Muscle of back (tissue), 11 donors: ENCODE measurements around the gene SCYL2. TPM values are rescaled to one million over a fixed set of nuclear protein-coding genes. Genes with fewer than 3 reads are reported as not detected.
A peak's percentile ranks its signal among the peaks of the same experiment; 100 is the strongest.
"Not testable (repeated sequence)": the region's sequence is repeated elsewhere in the genome, so short reads cannot be mapped to it uniquely, and the experiment has no call there.

Experiments
- DNase-seq, 3 donors: peaks; one replicate each; pipeline versions ENCODE4 v3.0.0 to v3.0.0-alpha.2; 2013
- polyA plus RNA-seq, 10 donors: library from polyadenylated mRNA; unstranded; fragments of 120-200 nt; gene quantifications; one replicate each; pipeline ENCODE4 v1.2.1, GENCODE V29; 2013; ENCODE audit not compliant: insufficient read length in 10 of 10

SCYL2 gene
- polyA plus RNA-seq, 10 donors = 23.5 to 41.2 (median 33.1) TPM

DNA sequence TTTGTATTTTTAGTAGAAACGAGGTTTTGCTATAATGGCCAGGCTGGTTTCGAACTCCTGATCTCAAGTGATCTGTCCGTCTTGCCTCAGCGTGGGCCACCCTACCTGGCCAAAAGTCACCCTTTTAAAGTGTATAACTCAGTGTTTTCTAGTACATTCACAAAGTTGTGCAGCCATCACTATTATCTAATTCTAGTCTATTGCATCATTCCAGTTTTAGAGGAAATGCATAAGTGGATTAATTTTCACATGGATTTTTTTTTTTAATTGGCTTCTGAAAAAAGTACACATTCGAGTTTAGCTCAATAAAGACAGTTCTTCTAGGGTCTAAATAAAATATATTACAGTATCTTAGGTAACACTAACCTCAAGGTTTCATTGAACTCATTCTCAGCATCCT lies 3.8 kb upstream of the SCYL2 start:
- DNase-seq = no peak

DNA sequence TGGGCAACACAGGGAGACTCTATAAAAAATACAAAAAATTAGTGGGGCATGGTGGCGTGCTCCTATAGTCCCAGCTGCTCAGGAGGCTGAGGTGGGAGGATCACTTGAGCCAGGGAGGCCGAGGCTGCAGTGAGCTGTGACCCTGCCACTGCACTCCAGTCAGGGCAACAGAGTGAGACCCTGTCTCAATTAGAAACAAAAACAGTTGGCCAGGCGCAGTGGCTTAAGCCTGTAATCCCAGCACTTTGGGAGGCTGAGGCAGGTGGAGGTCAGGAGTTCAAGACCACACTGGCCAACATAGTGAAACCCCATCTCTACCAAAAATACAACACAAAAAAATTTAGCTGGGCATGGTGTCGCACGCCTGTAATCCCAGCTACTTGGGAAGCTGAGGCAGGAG lies 1.9 kb upstream of the SCYL2 start:
- not testable (repeated sequence) for DNase-seq

DNA sequence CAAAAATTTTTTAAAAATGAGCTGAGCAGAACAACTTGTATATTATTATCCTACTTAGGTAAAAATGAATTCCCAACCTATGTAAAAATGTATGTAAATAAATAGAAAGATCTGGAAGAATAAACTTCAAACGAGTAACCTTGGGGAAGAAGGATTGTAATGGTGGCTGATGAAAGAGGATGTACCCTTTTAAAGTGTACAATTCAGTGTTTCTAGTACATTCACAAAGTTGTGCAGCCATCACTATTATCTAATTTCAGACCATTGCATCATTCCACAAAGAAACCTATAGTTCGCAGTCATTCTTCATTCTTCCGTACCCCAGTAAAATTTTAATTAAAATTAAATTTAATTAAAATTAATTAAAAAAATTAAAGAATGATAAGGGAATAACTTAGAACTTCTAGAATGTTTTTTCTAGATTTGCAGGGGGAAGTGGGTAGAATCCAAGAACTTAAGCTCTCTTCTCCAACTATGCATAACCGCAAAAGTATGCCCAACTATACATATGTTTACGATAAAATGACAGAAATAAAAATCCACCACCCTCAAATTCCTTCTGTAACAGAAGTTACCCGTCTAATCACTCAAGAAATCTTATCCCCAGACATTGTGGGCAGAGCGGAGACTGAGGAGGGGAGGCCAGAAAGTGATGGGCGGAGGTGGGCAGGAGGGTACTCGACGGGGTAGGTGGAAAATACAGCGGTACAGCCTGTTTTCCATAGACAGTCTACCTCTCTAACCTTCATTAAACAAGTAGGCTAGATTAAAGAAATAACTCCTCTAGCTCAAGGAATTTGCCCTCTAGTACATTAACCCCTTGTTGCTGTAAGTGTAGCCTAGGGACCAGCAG lies 1.0 kb upstream of the SCYL2 start:
- peak in 1 of 3 donors; percentile 2 for DNase-seq

DNA sequence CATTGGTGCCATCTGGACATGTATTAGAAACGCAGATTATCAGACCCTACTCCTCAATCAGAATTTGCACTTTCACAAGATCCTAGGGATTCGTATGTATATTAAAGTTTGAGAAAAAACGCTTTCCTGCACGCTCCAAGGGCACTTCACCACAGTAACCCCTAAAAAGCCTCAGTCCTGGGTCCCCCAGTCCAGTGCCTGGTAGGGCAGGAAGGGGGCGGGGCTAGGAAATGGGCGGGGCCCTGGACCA lies 467 bp upstream of the SCYL2 start:
- no peak for DNase-seq

DNA sequence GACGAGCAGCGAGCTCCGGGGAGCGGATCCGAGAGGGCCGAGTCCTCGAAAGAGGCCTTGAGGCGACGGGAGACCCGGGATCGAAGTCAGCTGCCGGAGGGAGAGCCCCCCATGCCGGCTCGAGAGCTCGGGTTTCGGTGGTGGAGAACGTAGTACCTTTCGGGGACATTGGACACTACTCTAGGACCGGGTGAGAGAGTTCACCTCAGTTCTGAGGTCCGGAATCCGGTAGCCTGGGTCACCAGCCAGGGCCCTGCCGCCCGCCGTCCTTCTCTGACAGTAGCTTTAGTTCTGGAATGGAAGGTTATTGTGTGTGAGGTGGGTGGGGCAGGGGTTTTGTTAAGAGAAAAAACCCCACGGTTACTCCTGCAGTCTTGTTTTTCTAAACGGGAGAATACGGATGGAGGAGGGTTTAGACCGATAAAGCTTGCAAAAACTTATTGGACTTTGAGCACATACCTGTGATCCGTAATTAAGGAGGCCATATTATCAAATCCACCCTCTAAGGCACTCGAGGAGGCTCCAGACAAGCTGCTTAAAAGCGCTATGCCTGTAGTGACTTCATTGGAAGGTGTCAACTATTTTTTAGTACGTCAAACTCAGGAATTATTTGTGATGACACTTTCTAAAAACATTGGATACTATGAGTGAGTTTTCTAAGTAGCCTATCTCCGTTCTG lies 765 bp downstream of the SCYL2 start:
- DNase-seq = peak in 1 of 3 donors; percentile 10

DNA sequence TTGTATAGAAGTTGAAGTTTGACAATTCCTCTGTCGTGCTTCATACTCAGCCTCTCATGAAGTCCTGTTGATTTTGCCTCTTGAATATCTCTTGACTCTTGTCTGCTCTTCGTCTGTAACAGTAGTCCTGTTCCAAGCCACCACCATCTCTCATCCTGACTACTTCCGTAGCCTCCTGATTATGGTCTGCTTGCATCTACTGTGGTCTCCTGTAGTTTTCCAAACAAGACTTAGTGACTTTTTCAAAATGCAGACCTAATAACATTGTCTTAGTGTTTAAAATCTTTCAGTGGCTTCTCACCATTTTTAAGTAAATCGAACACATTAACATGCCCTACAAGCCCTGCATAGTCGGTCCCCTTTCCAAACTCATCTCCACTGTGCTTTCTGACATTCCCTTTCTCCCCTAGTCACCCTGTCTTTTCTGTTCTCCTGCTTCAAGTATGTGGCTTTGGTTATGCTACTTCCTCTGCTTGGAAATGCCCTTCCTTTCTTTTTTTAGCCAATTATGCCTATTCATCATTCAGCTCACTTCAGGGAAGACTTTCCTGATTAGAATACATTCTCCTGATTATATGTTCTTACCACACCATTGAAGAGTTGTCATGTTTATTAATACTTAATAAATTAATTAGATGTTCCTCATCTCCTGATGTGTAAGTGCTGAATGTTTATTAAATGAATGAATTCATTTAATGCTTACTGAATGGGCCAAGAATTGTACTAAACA lies 2.0 kb downstream of the SCYL2 start:
- peak in 1 of 3 donors; percentile 12 for DNase-seq

DNA sequence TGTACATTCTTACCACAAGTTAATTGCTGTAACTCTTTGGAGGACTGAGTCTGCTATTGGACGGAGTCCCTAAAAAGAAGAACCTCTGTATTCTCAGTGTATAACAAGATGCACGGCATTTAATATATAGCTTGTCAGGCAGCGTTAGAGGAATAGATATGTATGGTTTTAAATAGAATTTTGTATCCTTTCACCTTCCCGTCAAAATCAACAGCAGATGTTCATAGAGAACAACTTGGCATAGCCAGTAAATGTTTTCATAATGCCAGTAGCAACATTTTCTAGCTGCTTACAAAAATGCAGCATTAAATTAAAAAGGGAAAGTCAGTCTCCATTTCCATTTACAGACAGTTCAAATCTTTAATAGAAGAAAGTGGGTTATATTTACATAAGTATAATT lies 6.8 kb downstream of the SCYL2 start:
- no peak for DNase-seq

DNA sequence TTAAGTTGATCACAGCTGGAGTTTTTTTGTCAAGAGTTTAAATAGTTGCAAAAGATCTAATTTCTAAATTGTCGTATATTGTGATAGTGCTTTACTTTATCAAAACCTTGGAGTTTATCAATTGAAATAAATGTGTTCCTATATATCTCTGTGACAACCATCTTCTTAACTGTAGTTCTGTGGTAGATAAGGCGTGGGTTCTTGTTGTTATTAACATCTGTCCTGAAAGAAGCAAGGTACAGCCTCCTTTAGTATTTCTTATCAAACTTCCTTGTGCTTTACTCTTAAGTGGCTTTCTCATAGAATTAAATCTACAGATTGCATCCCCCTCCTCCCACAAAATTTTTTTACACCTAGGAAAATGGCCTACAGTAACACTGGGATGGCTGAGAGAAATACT lies 7.3 kb downstream of the SCYL2 start:
- DNase-seq = no peak

DNA sequence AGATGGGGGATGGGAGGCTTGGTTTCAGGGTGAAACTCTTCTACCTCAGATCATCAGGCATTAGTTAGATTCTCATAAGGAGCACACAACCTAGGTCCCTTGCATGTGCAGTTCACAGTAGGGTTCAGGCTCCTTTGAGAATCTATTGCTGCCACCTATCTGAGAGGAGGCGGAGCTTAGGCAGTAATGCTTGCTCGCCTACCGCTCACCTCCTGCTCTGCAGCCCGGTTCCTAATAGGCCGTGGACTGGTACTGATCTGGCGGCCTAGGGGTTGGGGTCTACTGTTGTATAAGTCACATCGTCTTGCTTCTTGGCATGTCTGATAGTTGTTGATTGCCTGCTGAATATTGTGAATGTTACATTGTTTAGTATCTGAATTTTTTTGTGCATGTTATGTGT lies 12.2 kb downstream of the SCYL2 start:
- DNase-seq = no peak

DNA sequence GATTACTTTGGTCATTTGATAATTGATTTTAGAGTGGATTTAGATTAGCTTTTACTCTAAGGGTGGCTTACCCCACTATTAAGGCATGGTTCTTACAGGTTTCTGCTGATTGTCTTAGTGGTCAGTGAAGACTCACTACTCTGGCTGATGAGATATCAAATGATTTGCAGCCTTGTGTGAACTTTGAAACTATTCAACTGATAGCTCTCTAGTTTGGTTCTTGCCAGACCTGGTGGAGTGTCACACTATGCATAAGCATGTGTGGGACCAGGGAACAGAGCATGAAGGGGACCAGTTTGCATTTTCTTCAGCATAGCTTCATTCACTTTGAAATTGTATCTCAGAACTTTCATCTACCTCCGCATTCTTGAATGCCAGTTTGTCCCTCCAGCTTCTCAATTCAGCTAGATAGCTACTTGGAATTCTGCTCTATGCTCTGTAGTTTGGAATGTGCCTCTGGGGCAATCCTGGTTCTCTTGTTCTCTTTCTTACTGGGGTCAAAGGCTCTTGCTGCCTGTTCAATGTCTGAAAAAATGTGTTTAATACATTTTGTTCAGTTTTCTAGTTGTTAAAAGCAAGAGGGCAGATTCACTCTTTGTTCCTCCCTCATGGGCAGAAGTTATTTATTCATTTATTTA lies 12.7 kb downstream of the SCYL2 start:
- no peak for DNase-seq

DNA sequence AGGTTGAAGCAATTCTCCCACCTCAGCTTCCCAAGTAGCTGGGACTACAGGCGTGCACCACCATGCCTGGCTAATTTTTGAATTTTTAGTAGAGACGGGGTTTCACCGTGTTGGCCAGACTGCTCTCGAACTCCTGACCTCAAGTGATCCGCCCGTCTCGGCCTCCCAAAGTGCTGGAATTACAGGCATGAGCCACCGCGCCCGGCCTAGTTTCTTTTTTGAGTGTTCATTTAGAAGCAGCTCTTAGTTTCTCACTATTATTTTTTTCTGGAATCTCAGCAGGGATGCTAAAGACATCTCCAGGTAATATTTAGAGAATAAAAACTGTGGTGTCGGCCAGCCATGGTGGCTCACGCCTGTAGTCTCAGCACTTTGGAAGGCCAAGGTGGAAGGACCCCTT lies 17.6 kb downstream of the SCYL2 start:
- DNase-seq = not testable (repeated sequence)

DNA sequence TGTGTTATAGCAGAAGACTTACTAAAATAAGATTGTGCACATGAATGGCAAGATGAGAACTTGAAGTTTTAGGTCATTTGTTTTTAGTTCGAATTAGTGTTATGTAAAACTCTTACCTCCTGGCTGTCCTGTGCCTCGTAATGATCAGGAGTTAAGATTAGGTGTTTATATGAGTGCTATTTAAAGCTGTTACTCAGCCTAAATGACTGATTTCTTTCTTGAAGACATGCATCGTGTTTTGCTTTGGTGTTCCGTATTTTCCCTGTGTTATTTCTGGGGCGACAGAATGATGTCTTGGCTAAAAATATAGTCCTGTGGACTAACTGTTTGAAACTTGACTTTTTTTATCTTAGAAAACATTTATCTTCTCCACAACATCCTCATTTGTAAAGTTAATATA lies 22.1 kb downstream of the SCYL2 start:
- no peak for DNase-seq

DNA sequence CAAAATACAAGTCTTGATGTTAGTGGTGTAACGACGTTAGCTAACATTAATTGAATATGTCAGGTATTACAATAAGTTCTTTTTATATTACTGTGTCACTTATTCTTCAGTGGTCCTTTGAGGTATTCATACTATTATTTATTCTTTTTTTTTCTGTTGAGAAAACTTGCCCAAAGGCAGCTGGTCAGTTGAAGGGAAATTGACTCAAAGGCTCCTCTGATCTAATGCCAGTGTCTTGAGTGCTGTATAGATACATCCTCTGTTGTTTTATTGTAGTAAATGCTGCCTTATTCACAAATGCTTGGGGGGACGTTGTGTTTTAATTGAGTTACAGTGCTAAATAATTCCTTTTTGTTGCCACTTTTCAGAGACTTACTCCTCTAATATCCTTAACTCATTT lies 23.0 kb downstream of the SCYL2 start:
- no peak for DNase-seq

DNA sequence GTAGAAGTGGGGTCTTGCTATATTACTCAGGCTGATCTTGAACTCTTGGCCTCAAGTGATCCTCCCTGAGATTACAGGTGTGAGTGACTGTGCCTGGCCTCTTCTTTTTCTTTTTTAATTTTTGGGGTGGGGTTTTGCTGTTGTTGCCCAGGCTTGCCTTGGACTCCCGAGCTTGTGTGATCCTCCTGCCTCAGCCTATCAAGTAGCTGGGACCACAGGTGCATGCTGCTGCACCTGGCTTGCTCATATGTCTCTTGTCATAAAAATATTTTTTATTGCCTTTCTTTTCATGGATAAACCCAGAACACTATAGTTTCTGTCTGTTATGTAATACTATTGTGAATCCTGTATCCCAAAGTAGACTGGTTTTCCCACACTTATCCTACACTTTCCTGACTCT lies 26.0 kb downstream of the SCYL2 start:
- no peak for DNase-seq

DNA sequence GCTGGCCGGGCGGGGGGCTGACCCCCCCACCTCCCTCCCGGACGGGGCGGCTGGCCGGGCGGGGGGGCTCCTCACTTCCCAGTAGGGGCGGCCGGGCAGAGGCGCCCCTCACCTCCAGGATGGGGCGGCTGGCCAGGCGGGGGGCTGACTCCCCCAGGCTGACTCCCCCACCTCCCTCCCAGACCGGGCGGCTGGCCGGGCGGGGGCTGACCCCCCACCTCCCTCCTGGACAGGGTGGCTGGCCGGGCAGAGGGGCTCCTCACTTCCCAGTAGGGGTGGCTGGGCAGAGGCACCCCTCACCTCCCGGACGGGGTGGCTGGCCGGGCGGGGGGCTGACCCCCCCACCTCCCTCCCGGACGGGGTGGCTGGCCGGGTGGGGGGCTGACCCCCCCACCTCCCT lies 27.4 kb downstream of the SCYL2 start:
- DNase-seq = not testable (repeated sequence)

DNA sequence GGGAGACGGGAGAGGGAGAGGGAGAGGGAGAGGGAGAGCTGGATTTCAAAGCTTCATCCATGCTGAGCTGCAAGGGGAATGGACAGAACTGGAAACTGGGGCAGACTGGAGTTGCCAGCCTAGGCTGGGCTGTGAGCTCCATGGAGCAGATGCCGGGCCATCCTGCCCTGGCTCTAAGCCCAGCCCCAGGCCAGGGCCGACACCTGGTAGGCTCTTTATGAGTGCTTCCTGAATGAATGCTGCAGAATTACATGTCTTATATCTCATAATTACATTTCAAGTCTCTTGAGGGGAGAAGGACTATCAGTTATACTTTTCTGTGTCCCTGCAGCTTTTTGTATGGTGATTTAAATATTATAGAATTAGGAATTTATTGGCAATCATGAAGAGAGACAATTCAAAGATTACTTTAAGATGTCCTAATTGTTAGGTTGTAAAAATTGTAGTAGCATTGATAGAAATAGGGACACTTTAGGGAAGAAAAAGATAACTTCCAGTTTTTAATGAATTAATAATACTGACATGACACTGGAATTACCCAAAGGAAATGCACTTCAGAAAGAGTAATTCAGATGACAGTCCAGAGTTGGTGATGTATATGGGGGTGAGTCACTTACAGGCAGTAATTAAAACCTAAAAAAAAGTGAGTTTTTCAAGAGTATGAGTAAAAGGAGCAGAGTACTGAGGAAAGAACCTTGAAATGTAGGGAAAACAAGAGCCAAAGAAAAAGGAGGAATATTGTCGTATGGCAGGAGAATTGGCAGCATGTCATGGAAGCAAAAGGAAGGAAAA lies 29.0 kb downstream of the SCYL2 start:
- no peak for DNase-seq

DNA sequence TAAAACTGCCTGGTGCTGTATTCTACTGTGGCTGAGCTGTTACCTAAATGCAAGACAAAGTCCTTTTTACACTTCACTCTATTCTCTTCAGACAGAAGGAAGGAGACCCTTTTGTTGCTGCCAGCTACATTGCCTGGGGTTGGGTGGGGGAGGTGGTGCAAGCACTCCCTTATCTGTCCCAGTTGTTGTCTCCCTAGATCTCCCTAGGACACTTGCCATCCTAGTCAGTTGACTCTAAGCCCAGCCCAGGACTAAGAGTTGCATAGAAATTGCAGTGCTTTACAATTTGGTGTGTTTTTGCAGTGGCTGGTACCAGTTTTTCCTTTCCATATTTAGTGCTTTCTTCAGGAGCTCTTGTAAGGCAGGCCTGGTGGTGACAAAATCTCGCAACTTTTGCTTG lies 35.1 kb downstream of the SCYL2 start:
- DNase-seq = no peak

DNA sequence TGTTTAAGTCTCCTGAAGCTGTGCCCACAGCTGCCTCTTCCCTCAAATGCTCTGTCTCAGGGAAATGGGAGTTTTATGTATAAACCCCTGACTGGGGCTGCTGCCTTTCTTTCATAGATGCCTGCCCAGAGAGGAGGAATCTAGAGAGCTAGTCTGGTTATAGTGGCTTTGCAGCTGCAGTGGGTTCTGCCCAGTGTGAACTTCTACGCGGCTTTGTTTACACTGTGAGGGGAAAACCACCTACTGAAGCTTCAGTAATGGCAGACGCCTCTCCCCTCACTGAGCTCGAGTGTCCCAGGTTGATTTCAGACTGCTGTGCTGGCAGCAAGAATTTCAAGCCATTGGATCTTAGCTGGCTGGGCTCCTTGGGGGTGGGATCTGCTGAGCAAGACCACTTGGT lies 36.9 kb downstream of the SCYL2 start:
- no peak for DNase-seq

DNA sequence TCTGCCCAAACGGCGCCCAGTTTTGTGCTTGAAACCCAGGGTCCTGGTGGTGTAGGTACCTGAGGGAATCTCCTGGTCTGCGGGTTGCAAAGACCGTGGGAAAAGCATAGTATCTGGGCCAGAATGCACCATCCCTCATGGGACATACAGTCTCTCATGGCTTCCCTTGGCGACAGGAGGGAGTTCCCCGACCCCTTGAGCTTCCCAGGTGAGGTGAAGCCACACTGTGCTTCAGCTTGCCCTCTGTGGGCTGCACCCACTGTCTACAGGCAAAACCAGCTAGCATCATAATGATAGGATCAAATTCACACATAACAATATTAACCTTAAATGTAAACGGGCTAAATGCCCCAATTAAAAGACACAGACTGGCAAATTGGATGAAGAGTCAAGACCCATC lies 37.4 kb downstream of the SCYL2 start:
- not testable (repeated sequence) for DNase-seq

DNA sequence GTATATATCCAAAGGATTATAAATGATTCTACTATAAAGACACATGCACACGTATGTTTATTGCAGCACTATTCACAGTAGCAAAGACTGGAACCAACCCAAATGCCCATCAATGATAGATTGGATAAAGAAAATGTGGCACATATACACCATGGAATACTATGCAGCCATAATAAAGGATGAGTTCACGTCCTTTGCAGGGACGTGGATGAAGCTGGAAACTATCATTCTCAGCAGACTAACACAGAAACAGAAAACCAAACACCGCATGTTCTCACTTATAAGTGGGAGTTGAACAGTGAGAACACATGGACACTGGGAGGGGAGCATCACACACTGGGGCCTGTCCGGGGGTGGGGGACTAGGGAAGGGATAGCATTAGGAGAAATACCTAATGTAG lies 41.2 kb downstream of the SCYL2 start:
- not testable (repeated sequence) for DNase-seq

DNA sequence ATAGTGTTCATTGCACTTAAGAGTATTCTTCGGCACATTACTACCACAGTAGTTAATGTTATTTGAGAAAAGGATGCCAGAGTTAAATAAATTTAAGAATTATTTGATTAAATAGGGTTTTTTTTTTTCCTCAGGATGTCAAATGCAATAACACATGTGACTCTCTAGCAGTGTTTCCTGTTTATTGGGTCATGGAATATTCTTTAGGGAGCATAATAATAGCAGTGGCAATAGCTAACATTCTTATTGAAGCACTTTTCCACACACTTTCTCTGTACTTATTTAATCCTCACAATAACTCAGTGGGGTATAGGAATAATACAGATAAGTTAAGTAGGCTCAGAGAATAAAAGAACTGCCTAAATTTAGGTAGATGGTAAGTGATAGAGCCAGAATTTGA lies 44.3 kb downstream of the SCYL2 start:
- no peak for DNase-seq

DNA sequence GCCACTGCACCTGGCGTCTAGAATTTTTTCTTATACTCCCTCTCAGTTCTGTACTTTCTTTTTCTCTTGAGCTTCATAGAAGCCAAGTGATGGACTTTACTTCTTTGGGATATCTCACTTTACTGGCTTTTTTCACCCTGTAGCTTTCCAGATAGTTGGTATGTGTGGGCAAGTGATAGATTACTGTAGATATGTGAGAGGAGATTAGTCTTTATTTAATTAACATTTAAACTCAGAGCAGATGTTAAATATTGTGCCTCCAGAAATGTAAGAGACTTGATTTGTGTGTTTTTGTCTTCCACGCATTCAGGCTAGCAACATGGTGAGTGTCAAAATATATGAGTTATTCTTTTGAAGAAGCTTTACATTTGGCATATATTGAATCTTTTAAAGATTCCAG lies 50.4 kb downstream of the SCYL2 start:
- no peak for DNase-seq
